ENCODE results near the gene DNAJC3. TPM values are rescaled to one million over a fixed set of nuclear protein-coding genes. Genes with fewer than 3 reads are reported as not detected.
"Not testable (repeated sequence)": the region's sequence is repeated elsewhere in the genome, so short reads cannot be mapped to it uniquely, and the experiment has no call there.

DNAJC3 gene
- total and polyA plus RNA-seq, 2 experiments from 2014 or later = 19.5 to 27.5 TPM

- TF ChIP-seq ZNF331 (CRISPR knock-in tag; IDR thresholded peaks at IDR 0.05; ENCODE audit: low read depth) (no peak), EZH2 (IDR thresholded peaks at IDR 0.05; ENCODE audit: low read depth, unreplicated experiment) (no peak), ZNF114 (CRISPR knock-in tag; IDR thresholded peaks at IDR 0.05) (no peak), CTCF (conservative IDR thresholded peaks at IDR 0.05; ENCODE audit: low read depth in 2 of 2) (no peak), JUNB (IDR thresholded peaks at IDR 0.05; ENCODE audit: unreplicated experiment) (no peak), ETS1 (IDR thresholded peaks at IDR 0.05) (no peak), NANOG (IDR thresholded peaks at IDR 0.05; ENCODE audit: borderline replicate concordance) (no peak)
Observed at GRCh38 chr13:95659500-95659899, 17.4 kb upstream of the DNAJC3 start (continued).

- ATAC-seq = no peak
- Histone ChIP-seq H4K20me1 (replicated peaks; ENCODE audit: insufficient read depth) (no peaks in the 10 kb centered on the region), H3K27me3 (ENCODE audit: insufficient read depth) (no peaks in the 10 kb centered on the region), H2AFZ (no peak overlapping the region), H3F3A (replicated peaks; ENCODE audit: low read depth) (no peaks in the 10 kb centered on the region), H3K27ac (ENCODE audit: low read depth) (no peak overlapping the region), H3K36me3 (ENCODE audit: insufficient read depth) (no peaks in the 10 kb centered on the region), H3K79me2 (replicated peaks; ENCODE audit: insufficient read depth) (no peaks in the 10 kb centered on the region), H3K4me3 (no peak overlapping the region), H3K4me2 (no peak overlapping the region), H3K9me2 (ENCODE audit: insufficient read depth) (no peaks in the 10 kb centered on the region), H3K4me1 (ENCODE audit: insufficient read depth) (no peaks in the 10 kb centered on the region)
- peak; percentile 74 for DNase-seq (ENCODE audit: low spot score)
- TF ChIP-seq CTCF (conservative IDR thresholded peaks at IDR 0.05; ENCODE audit: low read depth in 2 of 2) (peak; percentile 58 to 78), STAT1 (IDR thresholded peaks at IDR 0.05; ENCODE audit: unreplicated experiment) (no peak)
- Mint-ChIP-seq H3K36me3 (ENCODE audit: low read depth) (no peaks in the 10 kb centered on the region), H3K9me3 (peaks cover 18% of the 10 kb centered on the region; the same call in 2 of the 3 replicates), H3K4me3 (no peak overlapping the region), H3K27me3 (ENCODE audit: insufficient read depth, low read depth, poor library complexity) (no peaks in the 10 kb centered on the region), H3K4me1 (no peaks in the 10 kb centered on the region), H3K27ac (no peak overlapping the region)
Observed at GRCh38 chr13:95660981-95661581, 15.9 kb upstream of the DNAJC3 start.

GRCh38 chr13:95667235-95667634, 9.7 kb upstream of the DNAJC3 start:
- not testable (repeated sequence) for H3F3A ChIP-seq (replicated peaks; ENCODE audit: low read depth); H3K27me3 Mint-ChIP-seq (ENCODE audit: insufficient read depth, low read depth, poor library complexity); ATAC-seq; H3K27ac ChIP-seq (ENCODE audit: low read depth); H2AFZ ChIP-seq; H3K4me2 ChIP-seq; H3K4me1 Mint-ChIP-seq; H3K4me3 Mint-ChIP-seq; H3K27ac Mint-ChIP-seq; H3K79me2 ChIP-seq (replicated peaks; ENCODE audit: insufficient read depth); H3K9me2 ChIP-seq (ENCODE audit: insufficient read depth); H4K20me1 ChIP-seq (replicated peaks; ENCODE audit: insufficient read depth); DNase-seq (ENCODE audit: low spot score); H3K27me3 ChIP-seq (ENCODE audit: insufficient read depth); H3K4me1 ChIP-seq (ENCODE audit: insufficient read depth); H3K4me3 ChIP-seq
- H3K36me3 ChIP-seq (ENCODE audit: insufficient read depth) = peaks cover 13% of the 10 kb centered on the region
- peaks cover 51% of the 10 kb centered on the region for H3K36me3 Mint-ChIP-seq (ENCODE audit: low read depth)
- H3K9me3 Mint-ChIP-seq = peaks cover 79% of the 10 kb centered on the region

Measured in GM23338 (cell line).